OCI-LY7 (cell line): ENCODE data around the gene FBRSL1.

ENCODE experiments used
- CTCF ChIP-seq: fragments of 200-600 bp; sonication (generic); conservative IDR thresholded peaks from 2 replicates; pipeline ENCODE4 v1.5.1; 2014; ENCODE audit warnings: mild to moderate bottlenecking, antibody characterized with exemption, low read length, moderate library complexity, mixed read lengths
- EZH2phosphoT487 ChIP-seq: fragments of 200-600 bp; sonication (generic); IDR thresholded peaks from 2 replicates; pipeline ENCODE4 v1.6.1; 2018; ENCODE audit warnings: low read depth, borderline replicate concordance, mild to moderate bottlenecking, mixed run types, antibody characterized with exemption, low read length, moderate library complexity, mixed read lengths

- no peak for TF ChIP-seq CTCF
- TF ChIP-seq EZH2phosphoT487, result no peak
Observed at GRCh38 chr12:132441871-132442863, 47.8 kb upstream of the FBRSL1 start.
